BE2C (cell line): ENCODE measurements around the gene RPA1.
A peak's percentile ranks its signal among the peaks of the same experiment; 100 is the strongest.

Experiments
- DNase-seq: peaks from one replicate; pipeline ENCODE4 v3.0.0-alpha.2; 2020
- H3K27me3 ChIP-seq: fragments of 250-450 bp; sonication (Bioruptor Pico); 2 replicates; pipeline ENCODE4 v1.5.1; 2020; ENCODE audit warnings: mild to moderate bottlenecking
- H3K36me3 ChIP-seq: fragments of 250-450 bp; sonication (Bioruptor Pico); 2 replicates; pipeline ENCODE4 v1.5.1; 2020; ENCODE audit warnings: mild to moderate bottlenecking
- H3K4me1 ChIP-seq: fragments of 250-450 bp; sonication (Bioruptor Pico); 2 replicates; pipeline ENCODE4 v1.5.1; 2020
- H3K4me3 ChIP-seq: 2 replicates; pipeline ENCODE4 v1.5.1; 2011; ENCODE audit warnings: low read depth, low read length
- H3K9me3 ChIP-seq: fragments of 250-450 bp; sonication (Bioruptor Pico); 2 replicates; pipeline ENCODE4 v1.5.1; 2020
- CTCF ChIP-seq: IDR thresholded peaks from 2 replicates; pipeline ENCODE4 v1.5.1; 2012; ENCODE audit warnings: mild to moderate bottlenecking, low read depth, low read length

RPA1 gene

GRCh38 chr17:1898872-1899271 lies 69.1 kb downstream of the RPA1 start:
- DNase-seq: no peak
- peaks cover 7% of the 10 kb centered on the region; the same call in 1 of the 2 replicates for H3K36me3 ChIP-seq
- peaks cover 14% of the 10 kb centered on the region for H3K4me1 ChIP-seq
- no peaks in the 10 kb centered on the region for H3K27me3 ChIP-seq
- no peaks in the 10 kb centered on the region for H3K9me3 ChIP-seq
- TF ChIP-seq CTCF: no peak
- no peak overlapping the region for H3K4me3 ChIP-seq

GRCh38 chr17:1899403-1900000 lies 69.7 kb downstream of the RPA1 start:
- DNase-seq: no peak
- Histone ChIP-seq H3K4me3 (no peak overlapping the region), H3K9me3 (no peaks in the 10 kb centered on the region), H3K4me1 (peaks cover 14% of the 10 kb centered on the region), H3K36me3 (peaks cover 7% of the 10 kb centered on the region; the same call in 1 of the 2 replicates), H3K27me3 (no peaks in the 10 kb centered on the region)
- peak; percentile 37 for TF ChIP-seq CTCF

- Histone ChIP-seq H3K4me1 (peaks cover 4% of the 10 kb centered on the region; the same call in 1 of the 2 replicates), H3K27me3 (no peaks in the 10 kb centered on the region), H3K36me3 (no peaks in the 10 kb centered on the region), H3K4me3 (peak overlapping the region; percentile 49), H3K9me3 (no peaks in the 10 kb centered on the region)
- no peak for DNase-seq
- no peak for TF ChIP-seq CTCF
These were observed 74.7 kb downstream of the RPA1 start for GRCh38 chr17:1904273-1905182.

- no peaks in the 10 kb centered on the region for H3K36me3 ChIP-seq
- peak overlapping the region; percentile 49 for H3K4me3 ChIP-seq
- H3K9me3 ChIP-seq: no peaks in the 10 kb centered on the region
- peaks cover 4% of the 10 kb centered on the region; the same call in 1 of the 2 replicates for H3K4me1 ChIP-seq
- no peak for TF ChIP-seq CTCF
- DNase-seq: peak; percentile 30
- no peaks in the 10 kb centered on the region for H3K27me3 ChIP-seq
These were observed 75.5 kb downstream of the RPA1 start for GRCh38 chr17:1905190-1905913.

GRCh38 chr17:1906662-1907101 lies 76.9 kb downstream of the RPA1 start:
- no peaks in the 10 kb centered on the region for H3K27me3 ChIP-seq
- no peaks in the 10 kb centered on the region for H3K36me3 ChIP-seq
- peaks cover 4% of the 10 kb centered on the region; the same call in 1 of the 2 replicates for H3K4me1 ChIP-seq
- no peaks in the 10 kb centered on the region for H3K9me3 ChIP-seq
- no peak for DNase-seq
- H3K4me3 ChIP-seq: no peak overlapping the region
- TF ChIP-seq CTCF: 0 out of 2 replicates have a peak, but pooled peaks have one; percentile 2
